Skin of body (tissue), 2 donors: ENCODE results near the gene GCC2. TPM values are rescaled to one million over a fixed set of nuclear protein-coding genes. Genes with fewer than 3 reads are reported as not detected.

Source experiments
- small RNA-seq: library from RNA; depleted of rRNA; stranded (forward); fragments of <200 nt; gene quantifications from one replicate; pipeline ENCODE3, GENCODE V24; 2014; ENCODE audit warnings: low replicate concordance
- total RNA-seq: library from RNA; depleted of rRNA; stranded (reverse); fragments of >200 nt; gene quantifications from one replicate; pipeline ENCODE4 v1.2.3, GENCODE V29; 2014

The GCC2 gene
- total RNA-seq, 1 donor from 2014 or later: 45.7 TPM

Small RNA genes lying within 50 kb of the gene (small RNA-seq; reads per million reads assigned to genes)
- not detected for gene SMIM12P1

Other genes with a start within 250 kb of the GCC2 start
- not detected for gene SULT1C3, start 209.2 kb upstream of the GCC2 start, total RNA-seq
- gene SULT1C2, start 160.3 kb upstream of the GCC2 start, total RNA-seq: 1.5 TPM
- gene SULT1C4, start 71.3 kb upstream of the GCC2 start, total RNA-seq: 14.7 TPM
- 48.0 TPM for gene LIMS1, start 85.3 kb downstream of the GCC2 start, total RNA-seq